IMR-90 (cell line): ENCODE measurements around the gene LIPI.

Source experiments
- CEBPB ChIP-seq: IDR thresholded peaks from 2 replicates; pipeline ENCODE4 v1.6.1; 2012; ENCODE audit warnings: low read depth, low read length, improper control_type of control experiment
- FOS ChIP-seq: fragments of 150-350 bp; IDR thresholded peaks from 2 replicates; pipeline ENCODE4 v1.6.1; 2016; ENCODE audit warnings: low read depth, low read length
- MAFK ChIP-seq: IDR thresholded peaks from 2 replicates; pipeline ENCODE4 v1.6.1; 2012; ENCODE audit warnings: low read depth, low read length, improper control_type of control experiment
- POLR2A ChIP-seq: IDR thresholded peaks from 2 replicates; pipeline ENCODE4 v1.6.1; 2012; ENCODE audit warnings: mild to moderate bottlenecking, low read depth, low read length
- RAD21 ChIP-seq: IDR thresholded peaks from 2 replicates; pipeline ENCODE4 v1.6.1; 2012; ENCODE audit warnings: low read length, improper control_type of control experiment
- SMC3 ChIP-seq: fragments of 150-350 bp; IDR thresholded peaks from 2 replicates; pipeline ENCODE4 v1.6.1; 2016; ENCODE audit warnings: low read depth, mild to moderate bottlenecking, antibody characterized with exemption, low read length, moderate library complexity
- USF2 ChIP-seq: fragments of 150-350 bp; IDR thresholded peaks from 2 replicates; pipeline ENCODE4 v1.6.1; 2017; ENCODE audit warnings: mild to moderate bottlenecking, antibody characterized with exemption, low read length, low read depth
- TF ChIP-seq, protein P1 (sequence below): conservative IDR thresholded peaks from 2 replicates; pipeline ENCODE4 v1.5.1; 2012; ENCODE audit warnings: mild to moderate bottlenecking, low read depth, low read length, improper control_type of control experiment

- TF ChIP-seq, protein P1, sequence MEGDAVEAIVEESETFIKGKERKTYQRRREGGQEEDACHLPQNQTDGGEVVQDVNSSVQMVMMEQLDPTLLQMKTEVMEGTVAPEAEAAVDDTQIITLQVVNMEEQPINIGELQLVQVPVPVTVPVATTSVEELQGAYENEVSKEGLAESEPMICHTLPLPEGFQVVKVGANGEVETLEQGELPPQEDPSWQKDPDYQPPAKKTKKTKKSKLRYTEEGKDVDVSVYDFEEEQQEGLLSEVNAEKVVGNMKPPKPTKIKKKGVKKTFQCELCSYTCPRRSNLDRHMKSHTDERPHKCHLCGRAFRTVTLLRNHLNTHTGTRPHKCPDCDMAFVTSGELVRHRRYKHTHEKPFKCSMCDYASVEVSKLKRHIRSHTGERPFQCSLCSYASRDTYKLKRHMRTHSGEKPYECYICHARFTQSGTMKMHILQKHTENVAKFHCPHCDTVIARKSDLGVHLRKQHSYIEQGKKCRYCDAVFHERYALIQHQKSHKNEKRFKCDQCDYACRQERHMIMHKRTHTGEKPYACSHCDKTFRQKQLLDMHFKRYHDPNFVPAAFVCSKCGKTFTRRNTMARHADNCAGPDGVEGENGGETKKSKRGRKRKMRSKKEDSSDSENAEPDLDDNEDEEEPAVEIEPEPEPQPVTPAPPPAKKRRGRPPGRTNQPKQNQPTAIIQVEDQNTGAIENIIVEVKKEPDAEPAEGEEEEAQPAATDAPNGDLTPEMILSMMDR, result no peak
- TF ChIP-seq USF2 (no peak), POLR2A (no peak), SMC3 (no peak), FOS (no peak), CEBPB (no peak), RAD21 (no peak), MAFK (no peak)
Observed at GRCh38 chr21:14114251-14114650, 96.5 kb downstream of the LIPI start.
